HG02610 (cell line): ENCODE measurements around the gene TIE1.

ENCODE experiments used
- ATAC-seq: cut with Tn5 transposase; IDR thresholded peaks from one replicate; pipeline ENCODE4 v1.9.1; 2021; ENCODE audit warnings: mild to moderate bottlenecking, moderate library complexity; ENCODE audit not compliant: unreplicated experiment

Gene TIE1

GRCh38 chr1:43334453-43335205 lies 33.8 kb downstream of the TIE1 start:
- ATAC-seq: no peak

GRCh38 chr1:43337588-43337987 lies 36.8 kb downstream of the TIE1 start, which contains the start of gene MPL:
Gene MPL, plus strand, starts transcription at chr1:43337818. Its CDS starts 31 bp downstream, at chr1:43337849.
- ATAC-seq: no peak

- ATAC-seq: no peak
Measured at GRCh38 chr1:43338001-43338400, 37.2 kb downstream of the TIE1 start.

GRCh38 chr1:43339584-43340232 lies 38.9 kb downstream of the TIE1 start:
- no peak for ATAC-seq

- ATAC-seq: no peak
Measured at GRCh38 chr1:43340559-43340958, 39.8 kb downstream of the TIE1 start.

- no peak for ATAC-seq
Measured at GRCh38 chr1:43344267-43344850, 43.6 kb downstream of the TIE1 start.

- no peak for ATAC-seq
Measured at GRCh38 chr1:43345120-43345519, 44.3 kb downstream of the TIE1 start.

GRCh38 chr1:43346636-43347035 lies 45.9 kb downstream of the TIE1 start:
- ATAC-seq: no peak

- ATAC-seq: no peak
Measured at GRCh38 chr1:43348343-43348808, 47.6 kb downstream of the TIE1 start.

- peak; percentile 65 for ATAC-seq
Measured at GRCh38 chr1:43348809-43349593, 48.2 kb downstream of the TIE1 start.

GRCh38 chr1:43349594-43350306 lies 49.0 kb downstream of the TIE1 start:
- no peak for ATAC-seq

- ATAC-seq: no peak
Measured at GRCh38 chr1:43350976-43351375, 50.2 kb downstream of the TIE1 start.

- no peak for ATAC-seq
Measured at GRCh38 chr1:43351421-43352350, 50.9 kb downstream of the TIE1 start.

- no peak for ATAC-seq
Measured at GRCh38 chr1:43352351-43352705, 51.5 kb downstream of the TIE1 start.

- no peak for ATAC-seq
Measured at GRCh38 chr1:43352881-43353280, 52.1 kb downstream of the TIE1 start.

- no peak for ATAC-seq
Measured at GRCh38 chr1:43354471-43354870, 53.7 kb downstream of the TIE1 start.

- no peak for ATAC-seq
Measured at GRCh38 chr1:43354936-43355335, 54.2 kb downstream of the TIE1 start.

GRCh38 chr1:43357251-43357650 lies 56.5 kb downstream of the TIE1 start:
- ATAC-seq: no peak

GRCh38 chr1:43358121-43358745 lies 57.5 kb downstream of the TIE1 start:
- ATAC-seq: no peak
